SK-N-SH (cell line): Measurements from ENCODE around the gene C11orf52. TPM values are rescaled to one million over a fixed set of nuclear protein-coding genes. Genes with fewer than 3 reads are reported as not detected.

Experiments
- CTCF ChIA-PET: fragments of 300-600, 350-600 bp; formaldehyde crosslinking; extraction: SDS; loops from one replicate; lab custom pipeline; 2021; lab: Yijun Ruan, JAX
- POLR2A ChIA-PET: fragments of 350-600 bp; sonication (Branson Sonifier 250); formaldehyde crosslinking; extraction: SDS; loops from one replicate; lab custom pipeline; 2020; ENCODE audit warnings: antibody characterized with exemption, inconsistent platforms; lab: Yijun Ruan, JAX
- DNase-seq: peaks from one replicate; pipeline ENCODE4 v3.0.0; 2012
- H2AFZ ChIP-seq: fragments of 200-600 bp; sonication (generic); 2 replicates; pipeline ENCODE4 v1.8.1; 2016; ENCODE audit warnings: antibody characterized with exemption, mild to moderate bottlenecking, low read depth
- H3F3A ChIP-seq: fragments of 200-600 bp; sonication (generic); replicated peaks from 2 replicates; pipeline ENCODE3; 2016; ENCODE audit warnings: antibody characterized with exemption, mild to moderate bottlenecking; ENCODE audit not compliant: insufficient read depth
- H3K27ac ChIP-seq, 2 experiments: fragments of 200-500 bp in 1 of 2; fragments of 200-600 bp in 1 of 2; sonication (Bioruptor generic) in 1 of 2; sonication (generic), shearing (Covaris generic) in 1 of 2; 2 replicates each; pipeline versions ENCODE4 v1.5.1 to v1.6.1; 2014 to 2016; ENCODE audit warnings: low read depth in 2 of 2, inconsistent platforms in 1 of 2, low read length in 1 of 2, mild to moderate bottlenecking in 1 of 2, mixed read lengths in 1 of 2
- H3K27me3 ChIP-seq: fragments of 200-600 bp; sonication (generic), shearing (Covaris generic); 2 replicates; pipeline ENCODE4 v1.6.1; 2016; ENCODE audit warnings: mixed run types; ENCODE audit not compliant: insufficient read depth
- H3K36me3 ChIP-seq, 2 experiments: fragments of 200-500 bp in 1 of 2; fragments of 200-600 bp in 1 of 2; sonication (Bioruptor generic) in 1 of 2; sonication (generic) in 1 of 2; replicated peaks in 1 of 2; 2 replicates each; pipeline versions ENCODE3 to v1.5.1; 2014 to 2016; ENCODE audit warnings: low read length in 1 of 2, mild to moderate bottlenecking in 1 of 2; ENCODE audit not compliant: insufficient read depth in 2 of 2, control insufficient read depth in 1 of 2
- H3K4me1 ChIP-seq, 2 experiments: fragments of 200-500 bp in 1 of 2; fragments of 200-600 bp in 1 of 2; sonication (Bioruptor generic) in 1 of 2; sonication (generic), shearing (Covaris generic) in 1 of 2; 2 replicates each; pipeline versions ENCODE4 v1.5.1 to v1.6.1; 2014 to 2016; ENCODE audit warnings: low read depth in 1 of 2, low read length in 1 of 2, mixed run types in 1 of 2; ENCODE audit not compliant: insufficient read depth in 2 of 2, control insufficient read depth in 1 of 2
- H3K4me2 ChIP-seq: fragments of 200-600 bp; sonication (generic), shearing (Covaris generic); 2 replicates; pipeline ENCODE4 v1.6.1; 2017; ENCODE audit warnings: mixed run types
- H3K4me3 ChIP-seq, 2 experiments: fragments of 200-500 bp in 1 of 2; fragments of 200-600 bp in 1 of 2; sonication (Bioruptor generic) in 1 of 2; sonication (generic), shearing (Covaris generic) in 1 of 2; 2 replicates each; pipeline versions ENCODE4 v1.5.1 to v1.8.1; 2014 to 2016; ENCODE audit warnings: low read depth in 2 of 2, inconsistent platforms in 1 of 2, low read length in 1 of 2, mild to moderate bottlenecking in 1 of 2, mixed read lengths in 1 of 2, moderate library complexity in 1 of 2
- H3K79me2 ChIP-seq: fragments of 200-600 bp; sonication (generic); 2 replicates; pipeline ENCODE4 v1.8.1; 2017; ENCODE audit warnings: mild to moderate bottlenecking; ENCODE audit not compliant: insufficient read depth
- H3K9ac ChIP-seq: fragments of 200-600 bp; sonication (generic); 2 replicates; pipeline ENCODE4 v1.6.1; 2017; ENCODE audit warnings: mixed run types
- H3K9me2 ChIP-seq: fragments of 200-600 bp; sonication (generic); 2 replicates; pipeline ENCODE4 v1.6.1; 2017; ENCODE audit warnings: mixed run types
- H3K9me3 ChIP-seq: fragments of 200-600 bp; sonication (generic); 2 replicates; pipeline ENCODE4 v1.6.1; 2017; ENCODE audit warnings: mixed run types, mild to moderate bottlenecking, moderate library complexity
- H4K20me1 ChIP-seq: fragments of 200-600 bp; sonication (generic); 2 replicates; pipeline ENCODE4 v1.6.1; 2017; ENCODE audit warnings: mild to moderate bottlenecking, mixed run types; ENCODE audit not compliant: insufficient read depth
- CHD2 ChIP-seq: fragments of 150-350 bp; IDR thresholded peaks from 2 replicates; pipeline ENCODE4 v1.6.1; 2018; ENCODE audit warnings: low read length; ENCODE audit not compliant: partially characterized antibody
- EP300 ChIP-seq, 2 experiments: IDR thresholded peaks; 2 replicates each; pipeline versions ENCODE4 v1.4.0 to v1.6.1; 2012; ENCODE audit warnings: borderline replicate concordance in 1 of 2, low read depth in 1 of 2, low read length in 1 of 2
- EZH2phosphoT487 ChIP-seq: fragments of 200-600 bp; sonication (generic); IDR thresholded peaks from 2 replicates; pipeline ENCODE4 v1.6.1; 2017; ENCODE audit warnings: low read depth, mixed run types, mild to moderate bottlenecking, antibody characterized with exemption, moderate library complexity, borderline replicate concordance
- FOXJ3 ChIP-seq: sonication (generic); formaldehyde crosslinking; IDR thresholded peaks from 2 replicates; pipeline ENCODE4 v1.5.1; 2020; ENCODE audit warnings: mild to moderate bottlenecking, missing genetic modification reagents
- FOXM1 ChIP-seq: IDR thresholded peaks from 2 replicates; pipeline ENCODE4 v1.4.0; 2012; ENCODE audit warnings: low read depth, mild to moderate bottlenecking
- GABPA ChIP-seq: IDR thresholded peaks from 2 replicates; pipeline ENCODE4 v1.4.0; 2012; ENCODE audit warnings: low read depth, mild to moderate bottlenecking
- NFIC ChIP-seq: IDR thresholded peaks from 2 replicates; pipeline ENCODE4 v1.4.0; 2012; ENCODE audit warnings: borderline replicate concordance
- NRF1 ChIP-seq: IDR thresholded peaks from 2 replicates; pipeline ENCODE4 v1.6.1; 2012; ENCODE audit warnings: low read depth, mild to moderate bottlenecking, low read length
- POLR2AphosphoS5 ChIP-seq: IDR thresholded peaks from 2 replicates; pipeline ENCODE4 v1.6.1; 2012; ENCODE audit warnings: low read depth, low read length
- REST ChIP-seq: IDR thresholded peaks from 2 replicates; pipeline ENCODE4 v1.6.1; 2012; ENCODE audit warnings: mild to moderate bottlenecking, low read depth, low read length, moderate library complexity
- TCF12 ChIP-seq: IDR thresholded peaks from 2 replicates; pipeline ENCODE4 v1.4.0; 2012
- USF2 ChIP-seq: fragments of 150-350 bp; IDR thresholded peaks from 2 replicates; pipeline ENCODE4 v1.6.1; 2017; ENCODE audit warnings: antibody characterized with exemption, low read length, low read depth, borderline replicate concordance
- WGBS: methylation state at CpG from one replicate; pipeline ENCODE4 v1.1.6; 2017; ENCODE audit warnings: low lambda C conversion rate; 5-methylcytosine and 5-hydroxymethylcytosine counted together
- polyA plus RNA-seq, 3 experiments: library from polyadenylated mRNA; depleted of rRNA; stranded (reverse); fragments of >200 nt; gene quantifications; 2 replicates each; pipeline ENCODE4 v1.2.3, GENCODE V29; 2012
- TF ChIP-seq, protein P1 (sequence below): IDR thresholded peaks from 2 replicates; pipeline ENCODE4; 2012

Gene C11orf52
- polyA plus RNA-seq, 1 of the 3 experiments (the other 2 are of a cell fraction), result not detected

DNA sequence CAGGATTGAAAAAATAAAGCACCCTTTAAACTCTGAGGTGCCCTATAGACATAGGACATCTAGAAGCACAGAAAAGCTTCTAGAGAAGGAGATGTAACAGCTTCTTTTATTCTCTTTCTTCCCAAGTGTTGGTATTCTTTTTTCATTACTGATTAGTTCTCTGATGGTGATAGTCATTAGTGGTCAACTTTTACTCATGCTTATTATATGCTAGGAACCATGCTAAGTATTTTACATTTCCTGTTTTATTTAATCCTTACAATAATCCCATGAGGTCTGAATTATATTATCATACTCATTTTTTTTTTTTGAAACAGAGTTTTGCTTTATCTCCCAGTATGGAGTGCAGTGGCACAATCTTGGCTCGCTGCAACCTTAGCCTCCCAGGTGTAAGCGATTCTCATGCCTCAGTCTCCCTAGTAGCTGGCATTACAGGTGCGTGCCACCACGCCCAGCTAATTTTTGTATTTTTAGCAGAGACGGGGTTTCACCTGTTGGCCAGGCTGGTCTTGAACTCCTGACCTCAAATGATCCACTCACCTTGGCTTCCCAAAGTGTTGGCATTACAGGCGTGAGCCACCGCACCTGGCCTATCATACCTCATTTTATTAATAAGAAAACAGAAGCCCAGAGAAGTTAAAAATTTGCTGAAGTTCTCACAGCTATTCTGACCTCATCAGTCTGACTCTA, 3.0 kb downstream of the C11orf52 start:
- no peak for DNase-seq
- Histone ChIP-seq H3K9me3 (no peaks in the 10 kb centered on the region), H3K4me2 (no peak overlapping the region), H3K36me3 (no peaks in the 10 kb centered on the region), H3K4me1 (peaks cover 7 to 31% of the 10 kb centered on the region in 2 experiments), H3K79me2 (no peaks in the 10 kb centered on the region), H2AFZ (no peak overlapping the region), H3K9me2 (no peaks in the 10 kb centered on the region), H3K4me3 (no peak overlapping the region), H3K27me3 (no peaks in the 10 kb centered on the region), H3F3A (peaks cover 16% of the 10 kb centered on the region), H4K20me1 (no peaks in the 10 kb centered on the region), H3K27ac (no peak overlapping the region), H3K9ac (no peak overlapping the region)
- CTCF ChIA-PET, result no interaction called here
- POLR2A ChIA-PET, result no interaction called here
- TF ChIP-seq POLR2AphosphoS5 (no peak), NFIC (no peak), NRF1 (no peak), EZH2phosphoT487 (no peak), EP300 (IDR thresholded peaks at IDR 0.05; ENCODE audit: borderline replicate concordance in 1 of 2, low read depth in 1 of 2, low read length in 1 of 2) (no peak), GABPA (no peak)
- WGBS, result 93% methylated on average over 7 of the region's 7 CpGs

DNA sequence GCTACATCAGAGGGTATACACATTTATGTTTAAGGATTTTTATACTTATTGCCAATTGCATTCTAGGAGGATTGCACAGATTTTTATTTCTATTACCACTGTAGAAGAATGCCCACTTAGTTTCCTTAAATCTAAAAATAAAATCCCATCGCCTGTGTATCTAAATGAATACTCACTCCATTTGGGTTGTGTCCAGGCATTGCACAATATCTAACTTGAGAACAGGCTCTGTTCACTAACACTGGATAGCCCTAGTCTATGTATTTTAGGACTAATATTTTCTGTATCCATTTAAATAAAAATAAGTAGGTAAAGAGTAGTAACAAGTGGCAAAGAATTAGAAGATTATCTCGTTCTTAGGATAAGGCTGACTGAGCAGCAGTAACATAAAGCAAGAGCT, 4.1 kb downstream of the C11orf52 start:
- no peak overlapping the region for H3K4me3 ChIP-seq
- H3K79me2 ChIP-seq, result no peaks in the 10 kb centered on the region
- no peak for DNase-seq
- peak overlapping the region; percentile 30; the same call in 1 of the 2 replicates for H3K9ac ChIP-seq
- H2AFZ ChIP-seq, result peak overlapping the region; percentile 68; the same call in 1 of the 2 replicates
- H4K20me1 ChIP-seq, result no peaks in the 10 kb centered on the region
- ChIA-PET CTCF (interaction anchor here (1.3 kb wide), 1 partner anchor 253 kb away, joined by 3 read pairs; the partner anchor contains the start of gene BCO2), POLR2A (no interaction called here)
- no peaks in the 10 kb centered on the region for H3K36me3 ChIP-seq
- TF ChIP-seq EZH2phosphoT487 (no peak), NFIC (0 out of 2 replicates have a peak, but pooled peaks have one; percentile 5)
- H3K27me3 ChIP-seq, result no peaks in the 10 kb centered on the region
- H3K27ac ChIP-seq, result peak overlapping the region in 1 of 2 experiments; percentile 66; a peak in 2 of 4 replicates
- no peaks in the 10 kb centered on the region for H3K9me3 ChIP-seq
- H3K4me1 ChIP-seq, result peaks cover 7 to 31% of the 10 kb centered on the region in 2 experiments
- H3F3A ChIP-seq, result peaks cover 20% of the 10 kb centered on the region
- WGBS, result 15% methylated on average over 2 of the region's 2 CpGs
- H3K4me2 ChIP-seq, result peak overlapping the region; percentile 63
- no peaks in the 10 kb centered on the region for H3K9me2 ChIP-seq

DNA sequence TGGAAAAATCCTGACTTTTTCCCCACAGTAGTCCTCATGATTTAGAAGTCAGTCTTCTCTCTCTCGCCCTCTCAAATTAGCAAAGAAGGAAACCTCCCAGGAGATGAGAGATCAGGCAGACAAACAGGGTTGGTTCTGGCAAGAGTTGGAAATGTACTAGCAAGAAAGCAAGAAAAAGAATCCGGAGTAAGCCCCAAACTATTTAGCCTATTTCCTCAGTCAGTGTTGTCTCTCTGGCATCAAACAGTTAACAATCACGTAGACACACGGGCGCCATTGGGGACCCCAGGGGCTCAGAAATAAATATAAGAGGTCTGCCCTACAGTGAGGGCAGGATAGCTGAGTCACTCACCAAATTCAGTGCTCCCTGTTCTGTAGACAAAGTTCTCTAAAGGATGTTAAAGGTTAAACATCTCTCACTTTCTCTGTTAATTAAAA, 4.7 kb downstream of the C11orf52 start:
- H3K9me2 ChIP-seq, result no peaks in the 10 kb centered on the region
- H3K4me1 ChIP-seq, result peaks cover 7 to 31% of the 10 kb centered on the region in 2 experiments
- ChIA-PET POLR2A (no interaction called here), CTCF (interaction anchor here (1.3 kb wide), 1 partner anchor 252 kb away, joined by 3 read pairs; the partner anchor contains the start of gene BCO2)
- H3K36me3 ChIP-seq, result no peaks in the 10 kb centered on the region
- H3K9me3 ChIP-seq, result no peaks in the 10 kb centered on the region
- no peaks in the 10 kb centered on the region for H3K27me3 ChIP-seq
- H3K79me2 ChIP-seq, result no peaks in the 10 kb centered on the region
- H3K4me3 ChIP-seq, result no peak overlapping the region
- H3K27ac ChIP-seq, result peak overlapping the region in 1 of 2 experiments; percentile 66; a peak in 2 of 4 replicates
- peak overlapping the region; percentile 30; the same call in 1 of the 2 replicates for H3K9ac ChIP-seq
- no peak for DNase-seq
- peak overlapping the region; percentile 68 for H2AFZ ChIP-seq
- H4K20me1 ChIP-seq, result no peaks in the 10 kb centered on the region
- 58% methylated on average over 5 of the region's 5 CpGs for WGBS
- peak overlapping the region; percentile 63 for H3K4me2 ChIP-seq
- H3F3A ChIP-seq, result peaks cover 20% of the 10 kb centered on the region
- TF ChIP-seq USF2 (no peak), GABPA (no peak), EP300 (IDR thresholded peaks at IDR 0.05; ENCODE audit: borderline replicate concordance in 1 of 2, low read depth in 1 of 2, low read length in 1 of 2) (no peak), CHD2 (no peak), TCF12 (no peak), FOXM1 (no peak), REST (no peak), FOXJ3 (CRISPR knock-in tag) (no peak)
- TF ChIP-seq, protein P1, sequence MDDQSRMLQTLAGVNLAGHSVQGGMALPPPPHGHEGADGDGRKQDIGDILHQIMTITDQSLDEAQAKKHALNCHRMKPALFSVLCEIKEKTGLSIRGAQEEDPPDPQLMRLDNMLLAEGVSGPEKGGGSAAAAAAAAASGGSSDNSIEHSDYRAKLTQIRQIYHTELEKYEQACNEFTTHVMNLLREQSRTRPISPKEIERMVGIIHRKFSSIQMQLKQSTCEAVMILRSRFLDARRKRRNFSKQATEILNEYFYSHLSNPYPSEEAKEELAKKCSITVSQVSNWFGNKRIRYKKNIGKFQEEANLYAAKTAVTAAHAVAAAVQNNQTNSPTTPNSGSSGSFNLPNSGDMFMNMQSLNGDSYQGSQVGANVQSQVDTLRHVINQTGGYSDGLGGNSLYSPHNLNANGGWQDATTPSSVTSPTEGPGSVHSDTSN, result no peak
